Measurements from ENCODE around the gene KRTAP1-1. TPM values are rescaled to one million over a fixed set of nuclear protein-coding genes. Genes with fewer than 3 reads are reported as not detected.

Gene KRTAP1-1
- total and polyA plus RNA-seq, 3 donors from 2014 or later = not detected

- Histone ChIP-seq H3K4me1 (no peaks in the 10 kb centered on the region), H3K27me3 (no peaks in the 10 kb centered on the region), H3K4me3 (no peak overlapping the region), H3K27ac (no peak overlapping the region), H3K9me3 (no peaks in the 10 kb centered on the region), H3K36me3 (ENCODE audit: low read depth, missing control alignments) (no peaks in the 10 kb centered on the region)
- intact Hi-C loops (cut with DNase I; ENCODE audit: low total_unique reads) = no loop called here
- 69 to 74% methylated on average over 4 of the region's 4 CpGs for WGBS, 2 donors
- TF ChIP-seq CTCF (IDR thresholded peaks at IDR 0.05) (no peak), POLR2A (IDR thresholded peaks at IDR 0.05) (no peak)
- DNase-seq = no peak
These were observed 31.9 kb downstream of the KRTAP1-1 start for GRCh38 chr17:41009301-41009760.

GRCh38 chr17:41008811-41009210 lies 32.4 kb downstream of the KRTAP1-1 start, which contains the start of gene KRTAP3-1:
Gene KRTAP3-1 (minus strand): TSS chr17:41009128. CDS start chr17:41009074, 54 bp downstream.
- Histone ChIP-seq H3K9me3 (no peaks in the 10 kb centered on the region), H3K4me3 (no peak within 1 kb of the TSS), H3K27me3 (no peaks in the 10 kb centered on the region), H3K4me1 (no peaks in the 10 kb centered on the region), H3K36me3 (ENCODE audit: low read depth, missing control alignments) (no peaks in the 10 kb centered on the region), H3K27ac (no peak within 1 kb of the TSS)
- no peak for DNase-seq
- intact Hi-C loops (cut with DNase I; ENCODE audit: low total_unique reads) = no loop called here
- WGBS, 2 donors = 80 to 91% methylated on average over 6 to 8 of the region's 8 CpGs
- no peak for TF ChIP-seq CTCF (IDR thresholded peaks at IDR 0.05)

GRCh38 chr17:41004397-41004796 lies 36.9 kb downstream of the KRTAP1-1 start:
- intact Hi-C loops (cut with DNase I; ENCODE audit: low total_unique reads) = no loop called here
- no peaks in the 10 kb centered on the region for H3K27me3 ChIP-seq
- 74 to 89% methylated on average over 3 of the region's 3 CpGs for WGBS, 2 donors
- H3K4me3 ChIP-seq = no peak overlapping the region
- H3K9me3 ChIP-seq = no peaks in the 10 kb centered on the region
- no peak overlapping the region for H3K27ac ChIP-seq
- H3K4me1 ChIP-seq = no peaks in the 10 kb centered on the region
- no peaks in the 10 kb centered on the region for H3K36me3 ChIP-seq (ENCODE audit: low read depth, missing control alignments)
- DNase-seq = no peak
- TF ChIP-seq CTCF (IDR thresholded peaks at IDR 0.05) (no peak), POLR2A (IDR thresholded peaks at IDR 0.05) (no peak)

GRCh38 chr17:41003926-41004325 lies 37.3 kb downstream of the KRTAP1-1 start:
- Histone ChIP-seq H3K4me3 (no peak overlapping the region), H3K36me3 (ENCODE audit: low read depth, missing control alignments) (no peaks in the 10 kb centered on the region), H3K9me3 (no peaks in the 10 kb centered on the region), H3K4me1 (no peaks in the 10 kb centered on the region), H3K27me3 (no peaks in the 10 kb centered on the region), H3K27ac (no peak overlapping the region)
- intact Hi-C loops (cut with DNase I; ENCODE audit: low total_unique reads) = no loop called here
- WGBS, 2 donors = 58 to 67% methylated on average over 4 of the region's 4 CpGs
- DNase-seq = no peak
- TF ChIP-seq CTCF (IDR thresholded peaks at IDR 0.05) (no peak), POLR2A (IDR thresholded peaks at IDR 0.05) (no peak)

GRCh38 chr17:41002814-41003213 lies 38.4 kb downstream of the KRTAP1-1 start:
- no peak for TF ChIP-seq CTCF (IDR thresholded peaks at IDR 0.05)
- no peak for TF ChIP-seq POLR2A (IDR thresholded peaks at IDR 0.05)
- intact Hi-C loops (cut with DNase I; ENCODE audit: low total_unique reads) = no loop called here
- Histone ChIP-seq H3K4me3 (no peak overlapping the region), H3K36me3 (ENCODE audit: low read depth, missing control alignments) (no peaks in the 10 kb centered on the region), H3K27me3 (no peaks in the 10 kb centered on the region), H3K4me1 (no peaks in the 10 kb centered on the region), H3K9me3 (no peaks in the 10 kb centered on the region), H3K27ac (no peak overlapping the region)
- no peak for DNase-seq
- WGBS, 2 donors = 72 to 73% methylated on average over 5 of the region's 5 CpGs

All from testis (tissue), 3 donors.